T47D (cell line): ENCODE data around the gene LRRC14B.

Experiments
- DNase-seq, 2 experiments: peaks; one replicate each; pipeline versions ENCODE4 v3.0.0 to v3.0.0-alpha.2; 2011 to 2012; ENCODE audit warnings: low read depth in 1 of 2, low spot score in 1 of 2
- JUND ChIP-seq: IDR thresholded peaks from 2 replicates; pipeline ENCODE4 v1.6.1; 2012; ENCODE audit warnings: low read depth
- in situ Hi-C: cut with HindIII; loops from 2 replicates; pipeline ENCODE4 v1.10.0; 2016; ENCODE audit warnings: low sequenced_read_pairs, low pct_unique_long_range_greater_than_20kb

The LRRC14B gene

GRCh38 chr5:185095-186070, 5.9 kb upstream of the LRRC14B start:
- TF ChIP-seq JUND, result no peak
- DNase-seq, result no peak
- in situ Hi-C loops, result no loop called here

GRCh38 chr5:186091-187041, 4.9 kb upstream of the LRRC14B start:
- in situ Hi-C loops, result no loop called here
- no peak for TF ChIP-seq JUND
- DNase-seq, result no peak

GRCh38 chr5:187042-187431, 4.3 kb upstream of the LRRC14B start:
- TF ChIP-seq JUND, result no peak
- DNase-seq, result no peak
- in situ Hi-C loops, result no loop called here

- no peak for TF ChIP-seq JUND
- in situ Hi-C loops, result no loop called here
- peak in 1 of 2 experiments; percentile 57 for DNase-seq
These were observed 3.5 kb upstream of the LRRC14B start for GRCh38 chr5:187617-188451.

GRCh38 chr5:188488-189481, 2.5 kb upstream of the LRRC14B start:
- peak; percentile 93 to 97 for DNase-seq
- no peak for TF ChIP-seq JUND
- in situ Hi-C loops, result no loop called here

GRCh38 chr5:189486-189885, 1.8 kb upstream of the LRRC14B start:
- in situ Hi-C loops, result no loop called here
- DNase-seq, result no peak
- TF ChIP-seq JUND, result no peak

GRCh38 chr5:189976-190365, 1.3 kb upstream of the LRRC14B start:
- in situ Hi-C loops, result no loop called here
- no peak for TF ChIP-seq JUND
- no peak for DNase-seq

- in situ Hi-C loops, result no loop called here
- no peak for TF ChIP-seq JUND
- peak in 1 of 2 experiments; percentile 57 for DNase-seq
These were observed 794 bp upstream of the LRRC14B start for GRCh38 chr5:190366-191035.

GRCh38 chr5:191949-192690, 825 bp downstream of the LRRC14B start:
- in situ Hi-C loops, result no loop called here
- no peak for DNase-seq
- TF ChIP-seq JUND, result no peak

- TF ChIP-seq JUND, result no peak
- in situ Hi-C loops, result no loop called here
- DNase-seq, result no peak
These were observed 1.3 kb downstream of the LRRC14B start for GRCh38 chr5:192691-192969.
